Esophagus muscularis mucosa (tissue), 4 donors: ENCODE results near the gene ZNF577.

Experiments
- CTCF ChIP-seq, 3 experiments: fragments of 200-600 bp in 2 of 3; fragments of 450-650 bp in 1 of 3; sonication (generic) in 2 of 3; IDR thresholded peaks; one replicate each; pipeline ENCODE4 v1.5.1; 2017 to 2019; ENCODE audit warnings: antibody characterized with exemption in 3 of 3, mild to moderate bottlenecking in 2 of 3, moderate library complexity in 1 of 3
- EP300 ChIP-seq: sonication (generic); formaldehyde crosslinking; IDR thresholded peaks from one replicate; pipeline ENCODE4 v1.6.1; 2017; ENCODE audit warnings: antibody characterized with exemption
- POLR2A ChIP-seq: fragments of 450-650 bp; IDR thresholded peaks from one replicate; pipeline ENCODE4 v1.6.1; 2017; ENCODE audit warnings: antibody characterized with exemption, moderate library complexity, mild to moderate bottlenecking, low read depth
- POLR2AphosphoS5 ChIP-seq, 2 donors: sonication (generic); formaldehyde crosslinking; IDR thresholded peaks; one replicate each; pipeline ENCODE4 v1.6.1; 2017; ENCODE audit warnings: antibody characterized with exemption in 2 of 2

- TF ChIP-seq EP300, result no peak
- no peak for TF ChIP-seq POLR2A
- no peak for TF ChIP-seq CTCF (IDR thresholded peaks at IDR 0.05)
- no peak for TF ChIP-seq POLR2AphosphoS5 (IDR thresholded peaks at IDR 0.05)
Observed at GRCh38 chr19:51931921-51932320, 44.2 kb upstream of the ZNF577 start.
